ENCODE data around the gene PCDHGA1.

GRCh38 chr5:141491323-141492167 lies 161.2 kb downstream of the PCDHGA1 start:
- no peak for TF ChIP-seq YY1 (IDR thresholded peaks at IDR 0.05)
- no peak for TF ChIP-seq CTCF (IDR thresholded peaks at IDR 0.05; ENCODE audit: low read depth, low read length, missing input control)
- no peak for TF ChIP-seq RAD21 (IDR thresholded peaks at IDR 0.05)
- no peak for TF ChIP-seq TAF1 (conservative IDR thresholded peaks at IDR 0.05)
- no peak for TF ChIP-seq MAX (IDR thresholded peaks at IDR 0.05)
- TF ChIP-seq RXRA (IDR thresholded peaks at IDR 0.05) = no peak
- no peak for TF ChIP-seq ATF3 (IDR thresholded peaks at IDR 0.05)
- TF ChIP-seq GABPA (IDR thresholded peaks at IDR 0.05 in 1 of 2, conservative IDR thresholded peaks at IDR 0.05 in 1 of 2) = no peak
- no peak for TF ChIP-seq SP1 (IDR thresholded peaks at IDR 0.05)
- no peak for TF ChIP-seq EGR1 (IDR thresholded peaks at IDR 0.05; ENCODE audit: low read depth in 2 of 2)
- TF ChIP-seq JUND (IDR thresholded peaks at IDR 0.05) = no peak

All from liver (tissue), 3 donors.